ENCODE measurements around the gene ITGB2.
"Not testable (repeated sequence)": the region's sequence is repeated elsewhere in the genome, so short reads cannot be mapped to it uniquely, and the experiment has no call there.

ITGB2 gene

GRCh38 chr21:44926331-44927101, 5.8 kb upstream of the ITGB2 start:
- DNase-seq (ENCODE audit: low spot score) = no peak

GRCh38 chr21:44925378-44925755, 4.7 kb upstream of the ITGB2 start:
- no peak for DNase-seq (ENCODE audit: low spot score)

GRCh38 chr21:44924606-44925377, 4.1 kb upstream of the ITGB2 start:
- DNase-seq (ENCODE audit: low spot score) = no peak

GRCh38 chr21:44923480-44924084, 2.9 kb upstream of the ITGB2 start:
- no peak for DNase-seq (ENCODE audit: low spot score)

GRCh38 chr21:44921928-44922327, 1.2 kb upstream of the ITGB2 start:
- no peak for DNase-seq (ENCODE audit: low spot score)

- DNase-seq (ENCODE audit: low spot score) = no peak
Observed at GRCh38 chr21:44919913-44920693, 596 bp downstream of the ITGB2 start.

- no peak for DNase-seq (ENCODE audit: low spot score)
Observed at GRCh38 chr21:44919111-44919912, 1.4 kb downstream of the ITGB2 start.

GRCh38 chr21:44918581-44919033, 2.1 kb downstream of the ITGB2 start:
- no peak for DNase-seq (ENCODE audit: low spot score)

- no peak for DNase-seq (ENCODE audit: low spot score)
Observed at GRCh38 chr21:44918107-44918470, 2.6 kb downstream of the ITGB2 start.

GRCh38 chr21:44917446-44918106, 3.1 kb downstream of the ITGB2 start:
- no peak for DNase-seq (ENCODE audit: low spot score)

- no peak for DNase-seq (ENCODE audit: low spot score)
Observed at GRCh38 chr21:44916965-44917364, 3.7 kb downstream of the ITGB2 start.

- DNase-seq (ENCODE audit: low spot score) = no peak
Observed at GRCh38 chr21:44914176-44914874, 6.4 kb downstream of the ITGB2 start.

- DNase-seq (ENCODE audit: low spot score) = no peak
Observed at GRCh38 chr21:44913425-44914175, 7.1 kb downstream of the ITGB2 start.

GRCh38 chr21:44912506-44913412, 7.9 kb downstream of the ITGB2 start:
- DNase-seq (ENCODE audit: low spot score) = not testable (repeated sequence)

- DNase-seq (ENCODE audit: low spot score) = no peak
Observed at GRCh38 chr21:44912158-44912473, 8.6 kb downstream of the ITGB2 start.

- DNase-seq (ENCODE audit: low spot score) = no peak
Observed at GRCh38 chr21:44911384-44912157, 9.1 kb downstream of the ITGB2 start.

- no peak for DNase-seq (ENCODE audit: low spot score)
Observed at GRCh38 chr21:44911068-44911383, 9.7 kb downstream of the ITGB2 start.
